GM12878 (cell line): ENCODE results near the gene NEK5. TPM values are rescaled to one million over a fixed set of nuclear protein-coding genes. Genes with fewer than 3 reads are reported as not detected.

Source experiments
- MXI1 ChIP-seq: fragments of 150-350 bp; IDR thresholded peaks from 2 replicates; pipeline ENCODE4 v1.6.1; 2011; ENCODE audit warnings: low read depth, mild to moderate bottlenecking, inconsistent platforms, low read length, improper control_type of control experiment
- MYB ChIP-seq: fragments of 150-350 bp; IDR thresholded peaks from 2 replicates; pipeline ENCODE4 v1.6.1; 2014; ENCODE audit warnings: mild to moderate bottlenecking, low read depth, low read length, borderline replicate concordance
- PAX5 ChIP-seq: IDR thresholded peaks from 2 replicates; pipeline ENCODE4 v1.6.1; 2011; ENCODE audit warnings: low read depth, low read length, borderline replicate concordance
- STAT3 ChIP-seq: IDR thresholded peaks from 2 replicates; pipeline ENCODE4 v1.6.1; 2011; ENCODE audit warnings: low read depth, low read length, improper control_type of control experiment
- YBX1 ChIP-seq: fragments of 450-650 bp; IDR thresholded peaks from 2 replicates; pipeline ENCODE4 v1.6.1; 2016; ENCODE audit warnings: antibody characterized with exemption
- ZNF217 ChIP-seq: fragments of 450-650 bp; IDR thresholded peaks from 2 replicates; pipeline ENCODE4 v1.6.1; 2017; ENCODE audit warnings: antibody characterized with exemption, mild to moderate bottlenecking
- polyA plus RNA-seq, 11 experiments: library from polyadenylated mRNA; depleted of rRNA in 4 of 11; unstranded in 6 of 11; stranded (reverse) in 5 of 11; fragments of >200 nt; fragmentation: Nextera tagmentation in 4 of 11; fragmentation: Illumina TruSeq in 1 of 11; extraction: Ambion mirVana in 4 of 11; extraction: Trizol in 1 of 11; gene quantifications; 1 replicate in 1 of 11; 2 replicates in 10 of 11; pipeline versions ENCODE4 v1.2.1 to v1.2.3, GENCODE V29; 2011 to 2016; ENCODE audit warnings: inconsistent platforms in 2 of 11, missing spikeins in 2 of 11, low read depth in 1 of 11
- total RNA-seq, 4 experiments: library from RNA; depleted of rRNA in 3 of 4; stranded (reverse); fragments of >200 nt in 3 of 4; fragmentation: Illumina TruSeq in 1 of 4; extraction: Trizol in 1 of 4; gene quantifications; 2 replicates each; pipeline versions ENCODE4 v1.2.1 to v1.2.3, GENCODE V29; 2013 to 2021
- TF ChIP-seq, protein P1 (sequence below): fragments of 450-650 bp; IDR thresholded peaks from 2 replicates; pipeline ENCODE4 v1.6.1; 2018; ENCODE audit warnings: mild to moderate bottlenecking, low read depth, moderate library complexity; ENCODE audit not compliant: partially characterized antibody
- TF ChIP-seq, protein P2 (sequence below): fragments of 450-650 bp; IDR thresholded peaks from 2 replicates; pipeline ENCODE4 v1.6.1; 2016; ENCODE audit warnings: mild to moderate bottlenecking
- TF ChIP-seq, protein P3 (sequence below): fragments of 150-350 bp; IDR thresholded peaks from 2 replicates; pipeline ENCODE4 v1.6.1; 2014; ENCODE audit warnings: mild to moderate bottlenecking, low read depth, low read length

The NEK5 gene
- total and polyA plus RNA-seq, 10 of the 15 experiments (the other 5 are each of a cell fraction or from before 2014, with no cell fraction given): 0.04 to 0.32 (median 0.20) TPM; not detected in 6

DNA sequence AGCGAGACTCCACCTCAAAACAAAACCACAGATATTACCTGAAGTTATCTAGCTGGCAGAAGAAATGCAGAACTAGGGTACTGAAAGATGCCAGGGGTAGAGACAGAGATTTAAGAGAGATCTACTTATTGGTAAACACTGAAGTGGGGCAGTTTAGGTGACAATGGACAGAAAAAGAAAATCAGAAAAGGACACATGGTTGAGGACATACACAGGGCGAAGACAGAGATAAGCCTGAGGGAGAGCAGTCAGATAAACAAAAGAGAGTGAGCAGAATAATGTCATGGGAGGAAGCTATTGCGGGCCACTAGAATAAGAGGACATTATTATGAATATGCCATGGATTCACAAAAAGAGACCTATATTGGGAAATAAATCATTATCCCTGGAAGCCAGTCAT is 3.3 kb downstream of the NEK5 start (continued):
- TF ChIP-seq MYB (no peak), YBX1 (no peak), PAX5 (no peak), STAT3 (no peak), ZNF217 (no peak), MXI1 (no peak)
- TF ChIP-seq, protein P1, sequence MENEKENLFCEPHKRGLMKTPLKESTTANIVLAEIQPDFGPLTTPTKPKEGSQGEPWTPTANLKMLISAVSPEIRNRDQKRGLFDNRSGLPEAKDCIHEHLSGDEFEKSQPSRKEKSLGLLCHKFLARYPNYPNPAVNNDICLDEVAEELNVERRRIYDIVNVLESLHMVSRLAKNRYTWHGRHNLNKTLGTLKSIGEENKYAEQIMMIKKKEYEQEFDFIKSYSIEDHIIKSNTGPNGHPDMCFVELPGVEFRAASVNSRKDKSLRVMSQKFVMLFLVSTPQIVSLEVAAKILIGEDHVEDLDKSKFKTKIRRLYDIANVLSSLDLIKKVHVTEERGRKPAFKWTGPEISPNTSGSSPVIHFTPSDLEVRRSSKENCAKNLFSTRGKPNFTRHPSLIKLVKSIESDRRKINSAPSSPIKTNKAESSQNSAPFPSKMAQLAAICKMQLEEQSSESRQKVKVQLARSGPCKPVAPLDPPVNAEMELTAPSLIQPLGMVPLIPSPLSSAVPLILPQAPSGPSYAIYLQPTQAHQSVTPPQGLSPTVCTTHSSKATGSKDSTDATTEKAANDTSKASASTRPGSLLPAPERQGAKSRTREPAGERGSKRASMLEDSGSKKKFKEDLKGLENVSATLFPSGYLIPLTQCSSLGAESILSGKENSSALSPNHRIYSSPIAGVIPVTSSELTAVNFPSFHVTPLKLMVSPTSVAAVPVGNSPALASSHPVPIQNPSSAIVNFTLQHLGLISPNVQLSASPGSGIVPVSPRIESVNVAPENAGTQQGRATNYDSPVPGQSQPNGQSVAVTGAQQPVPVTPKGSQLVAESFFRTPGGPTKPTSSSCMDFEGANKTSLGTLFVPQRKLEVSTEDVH: no peak
- TF ChIP-seq, protein P2, sequence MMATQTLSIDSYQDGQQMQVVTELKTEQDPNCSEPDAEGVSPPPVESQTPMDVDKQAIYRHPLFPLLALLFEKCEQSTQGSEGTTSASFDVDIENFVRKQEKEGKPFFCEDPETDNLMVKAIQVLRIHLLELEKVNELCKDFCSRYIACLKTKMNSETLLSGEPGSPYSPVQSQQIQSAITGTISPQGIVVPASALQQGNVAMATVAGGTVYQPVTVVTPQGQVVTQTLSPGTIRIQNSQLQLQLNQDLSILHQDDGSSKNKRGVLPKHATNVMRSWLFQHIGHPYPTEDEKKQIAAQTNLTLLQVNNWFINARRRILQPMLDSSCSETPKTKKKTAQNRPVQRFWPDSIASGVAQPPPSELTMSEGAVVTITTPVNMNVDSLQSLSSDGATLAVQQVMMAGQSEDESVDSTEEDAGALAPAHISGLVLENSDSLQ: no peak
- TF ChIP-seq, protein P3, sequence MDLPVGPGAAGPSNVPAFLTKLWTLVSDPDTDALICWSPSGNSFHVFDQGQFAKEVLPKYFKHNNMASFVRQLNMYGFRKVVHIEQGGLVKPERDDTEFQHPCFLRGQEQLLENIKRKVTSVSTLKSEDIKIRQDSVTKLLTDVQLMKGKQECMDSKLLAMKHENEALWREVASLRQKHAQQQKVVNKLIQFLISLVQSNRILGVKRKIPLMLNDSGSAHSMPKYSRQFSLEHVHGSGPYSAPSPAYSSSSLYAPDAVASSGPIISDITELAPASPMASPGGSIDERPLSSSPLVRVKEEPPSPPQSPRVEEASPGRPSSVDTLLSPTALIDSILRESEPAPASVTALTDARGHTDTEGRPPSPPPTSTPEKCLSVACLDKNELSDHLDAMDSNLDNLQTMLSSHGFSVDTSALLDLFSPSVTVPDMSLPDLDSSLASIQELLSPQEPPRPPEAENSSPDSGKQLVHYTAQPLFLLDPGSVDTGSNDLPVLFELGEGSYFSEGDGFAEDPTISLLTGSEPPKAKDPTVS: no peak
